Measurements from ENCODE around the gene RCOR2.

Gene RCOR2

GRCh38 chr11:63875506-63876065 is 41.4 kb downstream of the RCOR2 start:
- Histone ChIP-seq H3K4me3 (replicated peaks; ENCODE audit: low read depth, low read length) (no peak overlapping the region), H3K36me3 (ENCODE audit: control insufficient read depth, insufficient read depth, low read length) (peaks cover 10% of the 10 kb centered on the region)

GRCh38 chr11:63874511-63874910 is 42.5 kb downstream of the RCOR2 start:
- DNase-seq (ENCODE audit: extremely low read depth, insufficient read length) = no peak
- Histone ChIP-seq H3K27me3 (replicated peaks; ENCODE audit: control insufficient read depth, insufficient read depth, low read length) (no peaks in the 10 kb centered on the region), H3K4me3 (replicated peaks; ENCODE audit: low read depth, low read length) (no peak overlapping the region), H3K36me3 (ENCODE audit: control insufficient read depth, insufficient read depth, low read length) (peaks cover 10% of the 10 kb centered on the region)
- no peak for TF ChIP-seq CTCF (IDR thresholded peaks at IDR 0.05; ENCODE audit: insufficient read depth, low read length, poor library complexity, severe bottlenecking)

More at GRCh38 chr11:63875506-63876065, 41.4 kb downstream of the RCOR2 start:
- no peak for DNase-seq (ENCODE audit: extremely low read depth, insufficient read length)
- no peaks in the 10 kb centered on the region for H3K27me3 ChIP-seq (replicated peaks; ENCODE audit: control insufficient read depth, insufficient read depth, low read length)
- no peak for TF ChIP-seq CTCF (IDR thresholded peaks at IDR 0.05; ENCODE audit: insufficient read depth, low read length, poor library complexity, severe bottlenecking)

GRCh38 chr11:63873311-63873710 is 43.7 kb downstream of the RCOR2 start:
- DNase-seq (ENCODE audit: extremely low read depth, insufficient read length) = no peak
- Histone ChIP-seq H3K4me3 (replicated peaks; ENCODE audit: low read depth, low read length) (no peak overlapping the region), H3K27me3 (replicated peaks; ENCODE audit: control insufficient read depth, insufficient read depth, low read length) (no peaks in the 10 kb centered on the region), H3K36me3 (ENCODE audit: control insufficient read depth, insufficient read depth, low read length) (peaks cover 12% of the 10 kb centered on the region)
- TF ChIP-seq CTCF (IDR thresholded peaks at IDR 0.05; ENCODE audit: insufficient read depth, low read length, poor library complexity, severe bottlenecking) = no peak

- no peak for TF ChIP-seq CTCF (IDR thresholded peaks at IDR 0.05; ENCODE audit: insufficient read depth, low read length, poor library complexity, severe bottlenecking)
- Histone ChIP-seq H3K27me3 (replicated peaks; ENCODE audit: control insufficient read depth, insufficient read depth, low read length) (no peaks in the 10 kb centered on the region), H3K4me3 (replicated peaks; ENCODE audit: low read depth, low read length) (no peak overlapping the region), H3K36me3 (ENCODE audit: control insufficient read depth, insufficient read depth, low read length) (peaks cover 12% of the 10 kb centered on the region)
- DNase-seq (ENCODE audit: extremely low read depth, insufficient read length) = no peak
Measured at GRCh38 chr11:63872800-63873197, 44.2 kb downstream of the RCOR2 start.

- TF ChIP-seq CTCF (IDR thresholded peaks at IDR 0.05; ENCODE audit: insufficient read depth, low read length, poor library complexity, severe bottlenecking) = peak; percentile 55
- Histone ChIP-seq H3K4me3 (replicated peaks; ENCODE audit: low read depth, low read length) (no peak overlapping the region), H3K27me3 (replicated peaks; ENCODE audit: control insufficient read depth, insufficient read depth, low read length) (no peaks in the 10 kb centered on the region), H3K36me3 (ENCODE audit: control insufficient read depth, insufficient read depth, low read length) (peaks cover 12% of the 10 kb centered on the region)
- peak; percentile 49 for DNase-seq (ENCODE audit: extremely low read depth, insufficient read length)
Measured at GRCh38 chr11:63871962-63872799, 44.8 kb downstream of the RCOR2 start.
